GM12873 (cell line): ENCODE results near the gene STARD9.

Experiments used
- TF ChIP-seq, protein P1 (sequence below): IDR thresholded peaks from 2 replicates; pipeline ENCODE4 v1.5.1; 2012; ENCODE audit warnings: low read depth, mild to moderate bottlenecking, moderate library complexity, low read length, control low read depth; ENCODE audit not compliant: insufficient read depth; ENCODE audit errors: missing control alignments

STARD9 gene

DNA sequence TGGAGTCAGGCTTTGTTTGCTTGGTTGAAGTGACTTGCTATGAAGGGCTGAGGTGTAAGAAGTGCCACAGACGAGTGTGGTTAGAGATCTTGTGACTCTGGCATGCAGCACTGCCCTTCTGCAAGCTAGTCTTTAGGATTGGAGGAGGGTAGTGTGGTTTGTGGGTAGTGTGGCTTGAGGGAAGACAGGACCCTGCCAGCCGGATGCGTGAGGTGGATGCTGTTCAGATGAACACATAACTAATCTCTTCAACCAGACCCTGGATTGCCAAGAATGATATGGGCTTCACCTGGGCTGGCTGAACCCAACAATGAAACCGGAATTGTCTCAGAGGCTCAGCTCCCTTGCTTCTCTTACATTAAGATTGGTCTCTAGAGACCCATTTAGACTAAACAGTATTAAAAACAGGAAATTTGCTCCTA, 32.7 kb downstream of the STARD9 start:
- TF ChIP-seq, protein P1, sequence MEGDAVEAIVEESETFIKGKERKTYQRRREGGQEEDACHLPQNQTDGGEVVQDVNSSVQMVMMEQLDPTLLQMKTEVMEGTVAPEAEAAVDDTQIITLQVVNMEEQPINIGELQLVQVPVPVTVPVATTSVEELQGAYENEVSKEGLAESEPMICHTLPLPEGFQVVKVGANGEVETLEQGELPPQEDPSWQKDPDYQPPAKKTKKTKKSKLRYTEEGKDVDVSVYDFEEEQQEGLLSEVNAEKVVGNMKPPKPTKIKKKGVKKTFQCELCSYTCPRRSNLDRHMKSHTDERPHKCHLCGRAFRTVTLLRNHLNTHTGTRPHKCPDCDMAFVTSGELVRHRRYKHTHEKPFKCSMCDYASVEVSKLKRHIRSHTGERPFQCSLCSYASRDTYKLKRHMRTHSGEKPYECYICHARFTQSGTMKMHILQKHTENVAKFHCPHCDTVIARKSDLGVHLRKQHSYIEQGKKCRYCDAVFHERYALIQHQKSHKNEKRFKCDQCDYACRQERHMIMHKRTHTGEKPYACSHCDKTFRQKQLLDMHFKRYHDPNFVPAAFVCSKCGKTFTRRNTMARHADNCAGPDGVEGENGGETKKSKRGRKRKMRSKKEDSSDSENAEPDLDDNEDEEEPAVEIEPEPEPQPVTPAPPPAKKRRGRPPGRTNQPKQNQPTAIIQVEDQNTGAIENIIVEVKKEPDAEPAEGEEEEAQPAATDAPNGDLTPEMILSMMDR, result no peak

DNA sequence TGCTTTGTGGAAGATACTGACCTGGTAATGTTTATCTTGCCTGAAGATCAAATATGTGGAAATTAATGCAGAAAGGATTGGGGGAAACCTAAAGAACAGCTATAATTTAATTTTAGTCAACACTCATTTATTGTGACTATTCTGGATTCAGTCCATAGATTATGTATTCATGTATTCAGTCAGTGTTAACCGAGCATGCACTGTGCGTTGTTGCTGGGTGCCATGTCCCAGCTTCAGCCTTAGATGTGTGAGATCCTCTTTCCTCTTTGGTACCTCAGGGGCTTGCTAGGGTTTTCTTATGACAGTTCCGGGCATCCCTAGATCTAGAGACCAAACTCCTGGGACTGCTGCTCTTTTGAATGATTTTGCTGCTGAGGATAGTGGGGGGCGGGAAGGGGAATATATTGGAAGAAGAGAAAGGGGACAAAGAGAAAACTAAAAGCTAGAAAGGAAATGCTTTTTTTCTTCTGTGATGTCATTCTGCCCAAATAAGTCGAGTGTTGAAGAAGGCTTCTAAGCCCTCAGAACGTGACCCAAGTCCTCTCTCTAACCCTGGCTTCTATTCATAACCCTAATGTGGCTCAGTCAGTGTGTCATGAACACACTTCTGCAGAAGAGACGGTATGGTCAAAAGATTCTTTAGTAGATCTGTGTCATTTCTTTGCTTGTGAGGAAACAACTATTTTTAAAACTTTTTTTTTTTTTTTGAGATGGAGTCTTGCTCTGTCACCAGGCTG, 33.5 kb downstream of the STARD9 start:
- TF ChIP-seq, protein P1, result no peak

DNA sequence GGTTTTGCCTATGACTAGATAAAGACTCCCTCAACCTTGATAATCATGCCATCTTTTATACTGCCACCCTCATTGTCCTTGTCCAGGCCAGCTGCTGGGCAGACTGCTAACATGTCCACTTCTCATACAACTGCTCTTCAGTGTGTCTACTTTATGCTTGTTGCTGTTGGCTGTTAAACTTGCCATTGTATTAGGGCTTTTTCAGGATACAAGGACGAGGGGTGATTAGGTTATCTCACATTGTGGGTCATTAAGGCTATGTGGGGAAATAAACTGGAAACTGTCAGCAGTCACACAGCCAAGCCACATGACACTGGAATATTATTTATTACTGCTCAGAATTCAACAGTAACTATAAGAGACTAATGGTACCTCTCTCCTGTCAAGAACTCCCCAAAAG, 36.1 kb downstream of the STARD9 start:
- TF ChIP-seq, protein P1, result no peak

DNA sequence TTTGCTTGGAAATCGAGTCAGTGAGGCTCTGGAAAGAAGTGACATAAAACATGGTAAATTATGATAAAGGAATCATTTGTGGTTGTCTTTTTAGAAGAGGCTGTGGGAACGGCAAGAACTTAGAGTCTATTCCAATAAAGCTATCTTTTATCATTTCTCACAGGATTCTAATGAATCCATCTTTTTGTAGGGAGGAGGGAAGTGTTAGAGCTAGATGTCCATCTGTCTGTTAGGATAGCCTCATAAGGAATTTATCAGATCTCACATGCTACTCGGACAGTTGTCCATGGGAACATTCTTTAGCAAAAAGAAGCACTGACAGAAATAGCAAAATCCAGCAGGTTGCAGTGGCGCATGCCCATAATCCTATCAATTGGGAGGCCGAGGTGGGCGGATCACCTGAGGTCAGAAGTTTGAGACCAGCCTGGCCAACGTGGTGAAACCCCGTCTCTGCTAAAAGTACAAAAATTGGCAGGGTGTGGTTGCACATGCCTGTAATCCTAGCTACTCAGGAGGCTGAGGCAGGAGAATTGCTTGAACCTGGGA, 37.0 kb downstream of the STARD9 start:
- TF ChIP-seq, protein P1, result no peak

DNA sequence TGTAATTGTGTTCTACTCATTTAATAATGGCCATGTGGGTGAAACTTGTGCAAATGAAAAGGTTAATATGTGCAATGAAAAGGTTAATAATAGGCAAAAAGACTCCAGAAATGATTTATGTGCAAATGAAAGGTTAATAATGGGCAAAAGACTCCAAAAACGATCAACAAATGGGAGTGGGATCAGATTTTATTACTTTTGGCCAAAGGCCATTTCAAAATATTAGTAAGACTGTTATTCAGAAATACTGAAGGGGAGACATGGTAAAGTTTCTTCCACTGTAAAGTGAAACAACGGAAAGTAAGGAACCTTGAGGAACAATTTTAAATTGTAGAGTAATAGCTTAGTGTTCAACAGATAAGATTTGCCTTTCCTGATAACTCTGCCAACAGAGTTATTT, 40.7 kb downstream of the STARD9 start:
- TF ChIP-seq, protein P1, result no peak

DNA sequence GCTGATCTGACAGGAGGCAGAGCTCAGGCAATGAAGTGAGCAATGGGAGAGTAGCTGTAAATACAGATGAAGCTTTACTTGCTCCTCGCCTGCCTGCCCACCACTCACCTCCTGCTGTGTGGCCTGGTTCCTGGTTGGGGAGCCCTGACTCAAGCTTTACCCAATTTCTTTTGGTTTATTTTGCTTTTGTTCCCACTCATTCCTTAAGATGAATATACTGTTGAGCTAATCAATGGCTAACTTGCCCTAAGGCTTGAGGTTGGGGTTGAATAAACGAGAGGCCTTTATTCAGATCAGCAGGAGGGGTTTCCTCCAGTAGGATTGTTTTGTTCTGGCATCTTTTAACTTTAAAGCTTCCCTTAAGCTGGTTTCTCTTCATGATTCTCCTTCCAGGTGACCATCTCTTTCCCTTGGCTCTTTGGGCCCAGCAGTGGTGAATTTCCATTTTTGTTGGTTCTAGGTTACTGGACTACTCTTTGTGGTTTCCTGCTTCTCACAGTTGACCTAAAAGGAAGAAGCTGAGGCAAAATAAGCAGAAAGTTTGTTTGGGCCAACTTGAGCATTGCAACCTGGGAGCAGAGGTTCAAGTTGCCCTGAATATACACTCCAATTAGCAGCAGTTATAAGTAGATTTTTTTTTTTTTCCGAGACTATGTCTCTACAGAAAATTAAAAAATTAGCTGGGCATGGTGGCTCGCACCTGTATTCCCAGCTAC, 44.4 kb downstream of the STARD9 start:
- TF ChIP-seq, protein P1, result no peak

DNA sequence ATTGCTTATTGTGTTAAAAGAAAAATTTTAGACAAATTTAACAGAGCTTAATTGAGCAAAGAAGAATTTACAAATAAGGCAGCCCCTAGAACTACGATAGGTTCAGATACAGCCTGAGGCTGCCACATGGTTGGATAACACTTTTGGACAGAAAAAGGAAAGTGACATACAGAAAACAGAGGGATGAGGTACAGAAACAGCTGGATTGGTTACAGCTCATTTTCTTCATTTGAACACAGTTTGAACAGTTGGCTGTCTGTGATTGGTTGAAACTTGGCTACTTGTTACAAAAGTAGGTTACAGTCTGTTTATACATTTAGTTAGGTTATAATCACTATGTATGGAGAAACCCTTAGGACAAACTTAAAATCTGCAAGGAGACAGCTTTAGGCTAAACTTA, 46.0 kb downstream of the STARD9 start:
- TF ChIP-seq, protein P1, result no peak
